Hepatocyte (in vitro differentiated cells): ENCODE data around the gene LDAF1.

Experiments used
- CTCF ChIP-seq: fragments of 200-600 bp; sonication (generic); IDR thresholded peaks from 2 replicates; pipeline ENCODE4 v1.5.1; 2016; ENCODE audit warnings: antibody characterized with exemption, mild to moderate bottlenecking; ENCODE audit not compliant: poor library complexity
- EZH2 ChIP-seq: fragments of 200-600 bp; sonication (generic); IDR thresholded peaks from 2 replicates; pipeline ENCODE4 v1.6.1; 2016; ENCODE audit warnings: antibody characterized with exemption, mild to moderate bottlenecking, borderline replicate concordance

GRCh38 chr16:21205303-21205702 is 46.8 kb downstream of the LDAF1 start:
- TF ChIP-seq CTCF: no peak
- TF ChIP-seq EZH2: no peak
